HG02763 (cell line): ENCODE data around the gene SH3RF2.
A peak's percentile ranks its signal among the peaks of the same experiment; 100 is the strongest.
"Not testable (repeated sequence)": the region's sequence is repeated elsewhere in the genome, so short reads cannot be mapped to it uniquely, and the experiment has no call there.

Experiments
- ATAC-seq: cut with Tn5 transposase; IDR thresholded peaks from one replicate; pipeline ENCODE4 v1.9.1; 2021; ENCODE audit warnings: mild to moderate bottlenecking, moderate library complexity; ENCODE audit not compliant: unreplicated experiment

Gene SH3RF2

DNA sequence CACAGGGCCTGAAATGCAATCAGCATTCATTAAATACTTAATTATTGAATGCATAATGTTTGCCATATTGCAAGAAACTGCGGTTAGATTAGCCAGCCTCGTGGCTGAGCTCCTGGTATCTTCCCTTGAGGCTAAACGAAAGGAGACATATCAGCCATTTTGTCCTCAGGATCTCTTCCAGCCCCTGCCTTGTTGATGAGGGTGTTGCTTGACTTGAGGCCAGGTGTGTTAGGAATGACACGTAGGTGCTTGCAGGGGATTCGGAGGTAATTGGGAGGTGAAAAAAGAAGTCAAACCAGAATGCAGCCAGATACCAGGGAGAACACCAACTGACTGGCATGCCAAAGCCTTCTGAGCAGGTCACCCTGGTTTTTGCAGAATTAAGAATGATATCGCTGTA is 12.5 kb downstream of the SH3RF2 start:
- no peak for ATAC-seq

DNA sequence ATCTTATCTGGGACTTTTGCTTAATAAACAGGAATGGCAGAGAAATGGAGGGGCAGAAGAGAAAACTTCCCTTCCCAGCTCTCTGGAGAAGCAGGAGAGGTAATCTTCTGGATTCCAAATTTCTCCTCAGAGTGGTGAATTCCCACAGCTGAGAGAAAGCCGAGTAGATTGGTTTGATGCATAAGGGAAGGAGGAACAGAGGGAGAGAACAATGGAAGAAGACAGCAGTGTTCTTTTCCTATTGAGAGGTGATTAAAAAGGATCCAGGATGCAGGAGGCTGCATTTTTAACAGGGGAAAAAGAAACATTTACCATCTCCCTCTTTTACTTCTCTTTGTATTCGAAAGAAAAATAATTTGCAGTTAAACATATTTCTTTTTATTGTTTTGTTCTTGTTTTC is 13.1 kb downstream of the SH3RF2 start:
- ATAC-seq: no peak

DNA sequence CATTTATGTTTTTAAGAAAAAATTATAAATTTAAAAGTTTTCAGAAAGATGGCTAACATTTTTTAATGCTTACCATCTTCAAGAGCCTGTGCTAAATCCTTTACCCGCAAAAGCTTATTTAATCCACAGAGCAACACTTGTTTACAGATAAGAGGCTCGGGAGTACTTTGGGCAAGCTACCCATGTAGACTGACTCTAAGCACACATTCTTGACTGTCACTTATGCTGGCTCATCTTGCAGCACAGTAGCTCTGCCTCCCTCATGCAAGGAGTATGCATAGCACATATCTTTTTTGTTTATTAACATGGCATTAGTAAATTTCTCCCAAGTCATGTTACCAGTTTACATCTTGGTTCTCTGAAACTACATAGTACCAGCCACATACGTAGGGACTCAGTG is 14.7 kb downstream of the SH3RF2 start:
- ATAC-seq: no peak

DNA sequence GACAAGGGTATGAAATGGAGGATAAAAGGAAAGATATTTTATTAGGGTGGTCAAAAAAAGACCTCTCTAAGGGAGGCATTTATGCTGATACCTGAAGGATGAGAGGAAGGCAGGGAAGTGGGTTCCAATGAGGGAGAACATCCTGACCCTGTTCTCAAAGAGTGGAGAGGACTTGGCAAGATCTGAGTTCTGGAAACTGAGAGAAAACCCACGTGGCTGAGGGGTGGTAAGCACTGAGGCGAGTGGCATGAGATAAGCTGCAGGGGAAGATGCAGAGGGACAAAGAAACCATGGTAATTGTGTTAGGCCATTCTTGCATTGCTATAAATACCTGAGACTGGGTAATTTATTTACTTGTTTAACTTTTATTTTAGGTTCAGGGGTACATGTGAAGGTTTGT is 16.8 kb downstream of the SH3RF2 start:
- ATAC-seq: no peak

DNA sequence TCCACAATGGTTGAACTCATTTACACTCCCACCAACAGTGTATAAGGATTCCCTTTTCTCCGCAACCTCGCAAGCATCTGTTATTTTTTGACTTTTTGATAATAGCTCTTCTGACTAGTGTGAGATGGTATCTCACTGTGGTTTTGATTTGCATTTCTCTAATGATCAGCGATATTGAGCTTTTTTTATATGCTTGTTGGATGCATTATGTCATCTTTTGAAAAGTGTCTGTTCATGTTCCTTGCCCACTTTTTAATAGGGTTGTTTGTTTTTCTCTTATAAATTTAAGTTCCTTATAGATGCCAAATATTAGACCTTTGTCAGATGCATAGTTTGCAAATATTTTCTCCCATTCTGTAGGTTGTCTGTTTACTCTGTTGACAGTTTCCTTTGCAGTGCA is 17.8 kb downstream of the SH3RF2 start:
- not testable (repeated sequence) for ATAC-seq

DNA sequence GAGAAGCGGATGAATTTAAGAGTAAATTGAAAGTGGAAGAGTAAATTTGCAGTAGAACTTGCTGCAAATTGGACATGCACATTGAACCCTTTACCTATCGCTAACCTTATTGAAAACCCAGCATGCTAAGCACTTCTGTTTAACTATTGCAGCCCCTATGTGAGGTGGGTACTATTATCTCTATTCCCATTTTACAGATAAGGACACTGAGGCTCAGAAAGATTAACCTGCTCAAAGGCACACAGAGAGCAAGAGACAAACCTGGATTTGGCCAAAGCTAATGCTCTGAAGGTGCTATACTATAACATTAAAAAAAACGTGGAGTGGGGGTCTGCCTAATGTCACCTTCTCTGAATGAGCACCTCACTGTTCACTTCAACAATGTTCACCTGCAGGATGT is 21.0 kb downstream of the SH3RF2 start:
- ATAC-seq: no peak

DNA sequence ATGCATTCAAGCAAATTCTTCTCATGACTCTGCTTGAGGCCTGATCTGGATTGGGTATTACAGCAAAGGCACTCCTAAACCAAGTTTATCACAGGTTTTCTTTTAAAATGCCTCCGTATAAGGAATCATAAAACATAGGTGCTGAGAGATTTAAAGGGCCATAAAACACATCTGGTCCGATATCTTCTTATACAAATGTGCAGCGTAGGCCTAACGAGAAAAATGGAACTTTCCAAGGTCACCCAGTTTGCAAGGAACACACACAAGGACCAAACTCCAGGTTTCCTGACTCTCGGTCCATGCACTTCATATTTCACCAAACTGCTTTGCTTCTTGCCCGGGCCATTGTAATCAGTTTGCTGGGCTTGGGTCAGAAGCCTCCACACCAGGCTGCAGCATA is 22.1 kb downstream of the SH3RF2 start:
- no peak for ATAC-seq

DNA sequence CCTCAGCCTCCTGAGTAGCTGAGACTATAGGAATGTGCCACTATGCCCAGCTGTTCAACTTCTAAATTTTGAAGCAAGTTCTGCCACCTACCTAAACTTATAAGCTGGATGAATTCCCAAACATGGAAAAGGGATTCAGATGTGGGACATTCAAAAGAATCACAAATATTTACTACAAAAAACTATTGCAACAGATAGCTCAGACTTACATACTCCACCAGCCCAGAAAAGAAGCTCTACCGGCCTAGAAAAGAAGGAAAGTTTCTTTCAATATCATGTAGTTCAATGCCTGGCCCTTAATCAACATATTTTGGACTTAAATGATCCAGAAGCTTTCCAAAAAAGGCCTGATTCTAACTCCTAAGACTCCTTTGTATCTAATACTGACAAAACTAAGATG is 23.8 kb downstream of the SH3RF2 start:
- no peak for ATAC-seq

DNA sequence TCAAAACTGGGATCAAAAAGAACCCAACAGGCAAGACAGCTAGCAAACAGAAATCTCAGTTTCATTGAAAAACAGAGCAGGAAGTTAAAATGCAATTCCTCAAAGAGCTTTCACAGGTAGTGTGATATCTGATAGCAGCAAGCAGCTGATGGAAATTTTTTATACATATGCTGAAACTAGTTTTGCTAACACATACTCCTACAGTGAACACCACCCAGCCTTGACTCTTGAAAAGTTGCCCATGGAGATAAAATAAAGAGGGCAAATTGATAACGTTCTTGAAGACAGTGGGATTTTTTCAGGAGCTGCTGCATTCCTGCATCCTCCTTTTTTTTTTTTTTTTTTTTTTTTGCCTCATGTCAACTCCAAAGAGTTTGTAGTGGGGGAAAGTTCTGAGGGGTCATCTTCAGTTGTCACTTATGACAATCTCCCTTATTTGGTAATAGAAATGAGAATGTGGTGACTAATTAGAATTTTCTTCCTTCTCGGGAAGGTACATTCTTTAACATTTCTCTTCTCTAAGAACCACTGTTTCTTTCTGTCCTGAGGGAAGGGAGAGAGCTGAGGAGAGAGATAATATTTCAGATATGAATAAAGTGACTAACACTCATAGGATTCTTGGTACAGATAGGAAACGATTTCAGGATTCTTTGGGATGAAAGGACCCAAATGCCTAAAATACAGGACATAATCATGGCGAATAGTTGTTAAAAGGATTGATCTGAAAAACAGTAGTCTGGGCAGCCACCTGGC is 24.6 kb downstream of the SH3RF2 start:
- ATAC-seq: no peak

DNA sequence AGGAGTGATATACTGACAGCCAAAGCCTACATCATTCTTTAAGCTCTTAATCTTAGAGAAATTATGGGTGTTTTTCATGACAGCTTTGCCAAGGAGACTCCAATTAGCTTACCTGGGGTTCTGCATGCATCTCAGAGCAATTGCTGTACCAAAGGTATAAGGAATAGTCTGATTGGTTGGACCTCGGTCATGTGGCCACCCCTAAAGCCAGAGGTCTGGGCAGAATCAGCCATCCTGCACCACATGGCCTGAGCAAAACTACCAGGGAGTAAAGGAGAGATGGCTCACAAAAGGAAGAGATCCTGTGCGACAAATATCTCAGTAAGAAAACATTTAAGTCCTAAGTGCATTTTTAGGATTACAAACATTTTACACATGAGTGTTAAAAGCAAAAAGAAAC is 25.6 kb downstream of the SH3RF2 start:
- no peak for ATAC-seq

DNA sequence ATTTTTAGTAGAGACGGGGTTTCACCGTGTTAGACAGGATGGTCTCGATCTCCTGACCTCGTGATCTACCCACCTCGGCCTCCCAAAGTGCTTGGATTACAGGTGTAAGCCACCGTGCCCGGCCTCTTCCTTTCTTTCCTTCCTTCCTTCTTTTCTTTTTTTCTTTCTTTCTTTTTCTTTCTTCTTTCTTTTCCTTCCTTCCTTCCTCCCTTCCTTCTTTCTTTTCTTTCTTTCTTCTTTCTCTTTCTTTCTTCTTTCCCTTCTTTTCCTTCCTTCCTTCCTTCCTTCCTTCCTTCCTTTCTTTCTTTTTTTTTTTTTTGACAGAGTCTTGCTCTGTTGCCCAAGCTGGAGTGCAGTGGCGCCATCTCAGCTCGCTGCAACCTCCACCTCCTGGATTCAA is 27.6 kb downstream of the SH3RF2 start:
- ATAC-seq: not testable (repeated sequence)

DNA sequence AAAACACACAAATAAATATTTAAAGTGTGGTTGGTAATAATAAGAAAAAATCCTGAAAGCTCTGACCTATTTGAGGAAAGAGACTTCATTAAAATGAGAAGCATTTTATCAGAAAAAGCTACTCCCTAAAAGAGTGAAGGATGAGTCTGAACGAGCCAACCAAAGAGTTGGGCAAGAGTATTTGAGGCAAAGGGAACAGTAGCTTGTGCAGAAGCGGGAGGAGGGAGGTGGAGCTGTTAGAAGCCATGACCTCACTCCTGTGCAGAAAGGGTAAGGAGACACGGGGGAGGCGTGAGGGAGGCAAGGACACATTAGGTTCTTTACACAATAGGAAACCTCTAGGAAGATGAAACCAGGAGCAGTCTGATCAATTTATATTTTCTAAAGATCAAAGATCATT is 29.4 kb downstream of the SH3RF2 start:
- ATAC-seq: no peak

DNA sequence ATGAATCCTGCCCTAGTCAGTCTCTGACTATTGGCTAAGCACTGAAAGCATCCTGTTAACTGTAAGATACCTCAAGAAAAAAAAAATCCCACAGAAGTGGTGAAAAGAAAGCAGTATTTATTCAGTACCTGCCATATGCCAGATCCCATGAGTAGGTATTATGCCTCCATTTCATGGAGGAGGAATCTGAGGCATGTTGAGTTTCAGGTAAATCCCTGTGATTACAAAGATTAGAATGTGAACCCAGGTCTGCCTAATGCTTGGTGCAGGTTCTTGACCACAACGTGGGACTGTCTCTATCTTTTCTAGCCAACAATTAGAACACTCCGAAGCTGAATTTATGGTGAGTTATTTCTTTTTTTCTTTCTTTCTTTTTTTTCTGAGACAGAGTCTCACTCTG is 30.9 kb downstream of the SH3RF2 start:
- no peak for ATAC-seq

DNA sequence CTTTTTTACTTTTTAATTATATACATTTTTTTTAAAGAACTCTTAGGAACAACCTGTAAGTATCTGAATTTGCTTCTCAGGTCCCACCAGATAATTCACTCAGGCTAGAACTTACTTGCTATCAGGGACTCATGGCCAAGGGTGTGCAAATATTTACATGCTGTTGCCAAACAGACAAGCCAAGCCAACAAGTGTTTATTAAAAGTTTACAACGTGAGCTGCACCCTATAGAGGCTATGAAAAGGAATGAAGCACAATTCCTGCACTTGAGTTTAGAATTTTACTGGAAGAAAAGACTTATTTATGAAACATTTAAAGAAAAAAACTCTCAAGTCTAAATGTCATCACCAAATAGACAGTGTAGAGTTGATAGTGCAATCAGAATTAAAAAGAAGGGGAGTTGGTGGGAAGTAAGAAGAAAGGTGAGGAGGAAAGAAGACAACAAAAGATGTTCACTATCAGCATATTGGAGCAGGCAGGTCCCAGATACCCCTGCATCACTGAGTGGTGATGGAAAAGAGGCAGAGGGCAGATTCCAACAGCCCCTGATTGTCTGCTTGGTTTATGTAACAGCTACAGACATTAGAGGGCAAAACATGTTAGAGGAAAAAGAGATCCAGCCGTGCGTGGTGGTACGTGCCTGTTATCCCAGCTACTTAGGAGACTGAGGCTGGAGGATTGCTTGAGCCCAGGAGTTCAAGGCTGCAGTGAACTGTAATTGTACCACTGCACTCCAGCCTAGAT is 32.8 kb downstream of the SH3RF2 start:
- no peak for ATAC-seq

DNA sequence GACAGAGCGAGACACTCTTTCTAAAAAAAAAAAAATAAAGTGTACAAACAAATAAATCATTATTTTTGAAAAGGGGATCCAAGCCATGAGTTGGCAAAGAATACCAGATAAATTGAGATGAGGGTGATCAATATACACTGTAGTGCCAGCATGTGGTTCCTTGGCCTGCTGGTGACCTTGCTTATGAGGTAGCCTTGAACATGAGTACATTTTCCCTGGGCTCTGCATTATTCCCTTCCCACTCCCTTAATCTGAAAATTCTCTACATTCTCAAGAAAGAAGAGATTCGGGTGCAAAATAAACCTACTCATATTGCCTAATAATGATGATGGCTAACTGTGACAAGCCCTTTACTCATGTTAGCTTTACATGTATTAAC is 33.3 kb downstream of the SH3RF2 start:
- ATAC-seq: no peak

DNA sequence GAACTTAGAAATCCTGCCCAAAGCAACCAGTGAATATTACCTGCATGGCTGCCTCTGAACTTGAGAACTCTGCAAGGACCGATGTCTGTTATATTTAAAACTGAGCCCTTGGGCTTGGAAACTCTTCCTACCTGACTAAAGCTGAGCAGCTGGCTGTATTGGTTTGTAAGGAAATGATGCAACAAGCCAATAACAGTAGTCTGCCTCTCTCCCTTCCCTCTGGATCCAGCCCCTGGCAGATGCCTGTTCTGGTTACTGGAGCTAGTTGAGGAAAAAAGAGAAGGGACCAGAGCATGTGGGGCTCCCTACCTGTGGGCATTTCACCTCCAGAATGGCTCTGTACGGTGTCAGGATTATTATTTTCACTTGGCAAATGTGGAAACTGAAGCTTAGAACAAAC is 34.7 kb downstream of the SH3RF2 start:
- no peak for ATAC-seq

DNA sequence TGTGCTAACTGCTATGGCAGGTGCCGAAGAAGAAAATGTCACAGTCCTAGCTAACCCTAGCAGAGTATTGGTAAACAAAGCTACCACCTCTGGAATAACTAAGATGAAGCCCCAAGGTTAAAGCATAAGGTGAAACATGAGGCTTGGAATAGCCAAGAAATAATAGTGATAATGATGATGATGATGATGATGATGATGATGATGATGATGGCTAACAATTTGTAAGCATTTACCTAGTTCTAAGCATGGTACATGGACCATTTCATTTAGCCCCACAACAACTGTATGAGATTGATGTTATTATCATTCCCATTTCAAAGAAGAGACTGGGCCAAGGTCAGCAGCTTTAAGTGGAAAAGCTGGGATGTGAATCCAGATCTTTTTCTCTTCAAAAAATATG is 35.3 kb downstream of the SH3RF2 start:
- ATAC-seq: no peak

DNA sequence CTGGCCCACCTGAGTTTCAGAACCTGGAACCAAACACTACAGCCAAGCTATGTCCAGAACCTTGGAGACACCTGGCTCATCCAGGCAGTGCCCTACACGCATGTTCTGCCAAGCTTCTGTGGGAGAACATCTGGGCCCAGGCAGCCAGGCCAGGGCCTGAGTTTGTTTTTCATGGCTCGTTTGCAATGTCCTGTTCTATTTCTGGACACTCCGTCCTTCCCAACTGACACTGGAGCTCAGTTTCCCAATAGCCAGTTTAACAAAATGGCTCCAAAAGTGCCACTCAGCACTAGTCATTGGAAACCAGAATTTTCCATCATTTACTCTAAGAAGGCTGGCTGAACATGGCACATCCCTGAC is 38.6 kb downstream of the SH3RF2 start:
- no peak for ATAC-seq

DNA sequence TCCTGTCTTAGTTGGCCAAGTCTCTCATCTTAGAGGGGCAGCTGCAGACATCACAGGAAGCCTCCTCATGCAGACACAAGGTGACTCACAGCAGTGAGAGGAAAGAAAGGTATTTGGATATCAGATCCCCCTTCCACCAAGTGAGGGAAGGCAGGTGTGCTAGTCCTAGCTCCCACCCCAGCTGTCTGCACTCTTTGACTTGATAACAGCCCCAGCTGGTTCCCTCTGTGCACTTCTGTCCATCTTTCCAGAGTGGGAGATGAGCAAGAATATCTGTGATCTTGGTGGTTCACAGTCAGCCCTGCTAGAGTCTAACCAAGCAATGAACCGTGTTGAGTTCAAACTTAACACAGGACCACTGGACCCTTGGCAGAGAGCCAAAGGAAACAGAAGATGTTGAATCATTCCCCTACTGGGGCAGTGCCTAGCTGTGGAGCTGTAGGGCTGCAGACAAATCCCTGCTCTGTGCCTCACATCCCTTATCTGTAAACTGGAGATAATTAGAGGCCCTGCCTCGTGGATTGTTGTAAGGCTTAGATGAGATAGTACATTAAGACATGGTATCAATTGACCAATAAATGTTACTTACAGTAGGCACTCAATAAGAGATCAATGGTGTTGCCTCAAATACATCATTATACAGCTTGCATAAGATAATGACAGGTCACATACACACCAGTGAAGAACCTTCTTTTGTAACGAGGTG is 39.1 kb downstream of the SH3RF2 start:
- ATAC-seq: no peak

DNA sequence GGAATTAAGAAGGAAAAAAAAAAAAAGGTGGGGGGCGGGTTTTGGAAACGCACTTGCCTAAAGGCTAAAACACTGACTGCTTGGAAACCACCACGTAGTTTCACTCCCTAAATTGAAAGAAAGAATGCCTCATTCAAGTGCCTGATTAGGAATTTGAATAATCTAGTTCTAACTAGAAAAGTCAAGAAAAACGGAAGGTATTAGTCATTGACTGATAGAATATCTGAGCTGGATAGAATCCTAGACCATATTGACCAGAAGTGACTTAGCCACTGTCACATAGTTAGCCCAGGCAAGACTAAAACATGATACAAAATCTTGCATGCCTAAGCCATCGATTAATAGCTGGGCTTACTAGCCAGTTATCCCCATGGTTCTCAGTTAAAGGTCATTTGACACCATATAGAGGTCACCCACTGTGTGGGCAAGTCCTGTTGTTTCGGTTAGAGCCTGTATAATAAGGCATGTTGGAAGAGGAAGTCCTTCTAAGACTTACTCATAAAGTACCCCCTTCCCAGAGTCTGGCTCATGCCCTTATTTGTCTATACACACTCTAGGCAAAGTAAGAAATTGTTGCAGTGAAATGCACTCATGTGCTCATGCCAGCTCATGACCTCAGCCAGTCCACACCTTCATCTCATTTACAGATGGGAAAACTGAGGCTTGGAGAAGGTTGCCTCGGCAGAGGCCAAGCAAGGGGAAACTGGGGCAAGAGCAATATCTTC is 40.2 kb downstream of the SH3RF2 start:
- ATAC-seq: peak; percentile 79

DNA sequence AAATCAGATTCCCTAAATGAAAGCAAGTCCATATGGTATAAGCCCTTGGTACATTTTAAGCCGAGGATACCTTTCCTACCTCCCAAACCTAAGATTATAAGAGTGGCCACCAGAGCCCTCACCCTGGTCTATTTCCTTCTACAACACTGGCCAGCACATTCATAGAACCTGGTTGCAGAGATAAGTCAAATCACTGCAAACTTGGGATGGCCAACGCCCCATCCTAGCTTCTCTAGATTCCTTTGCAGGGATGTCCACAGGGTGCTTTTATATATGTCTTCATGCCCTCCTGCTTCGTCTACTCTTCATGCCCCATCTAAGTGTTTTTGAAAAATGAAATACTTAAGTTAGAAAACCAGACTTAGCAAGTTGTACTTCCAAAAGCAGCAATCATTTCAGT is 41.8 kb downstream of the SH3RF2 start:
- ATAC-seq: no peak
